CD14-positive monocyte (primary cell): Measurements from ENCODE around the gene GPR75. TPM values are rescaled to one million over a fixed set of nuclear protein-coding genes. Genes with fewer than 3 reads are reported as not detected.

ENCODE experiments used
- DNase-seq, 3 donors: peaks; one replicate each; pipeline ENCODE4 v3.0.0-alpha.2; 2011 to 2022
- H2AFZ ChIP-seq: 2 replicates; pipeline ENCODE4 v1.6.0; 2012; ENCODE audit warnings: mild to moderate bottlenecking, low read depth, low read length, inconsistent platforms; ENCODE audit not compliant: insufficient read depth, poor library complexity, severe bottlenecking
- H3K27ac ChIP-seq, 2 donors: 1 replicate in 1 of 2; 2 replicates in 1 of 2; pipeline ENCODE4 v1.5.1; 2012 to 2013; ENCODE audit warnings: low read length in 2 of 2, control low read depth in 1 of 2, inconsistent platforms in 1 of 2, low read depth in 1 of 2, mild to moderate bottlenecking in 1 of 2
- H3K27me3 ChIP-seq, 2 donors: one replicate each; pipeline versions ENCODE4 v1.6.0 to v1.6.1; 2011 to 2013; ENCODE audit warnings: low read length in 2 of 2; ENCODE audit not compliant: control insufficient read depth in 2 of 2, insufficient read depth in 2 of 2
- H3K36me3 ChIP-seq, 2 donors: replicated peaks in 1 of 2; 1 replicate in 1 of 2; 2 replicates in 1 of 2; pipeline versions ENCODE4 v1.5.1 to v1.6.1; 2012 to 2013; ENCODE audit warnings: low read length in 2 of 2, control low read depth in 1 of 2, inconsistent platforms in 1 of 2, mild to moderate bottlenecking in 1 of 2; ENCODE audit not compliant: insufficient read depth in 2 of 2, control insufficient read depth in 1 of 2
- H3K4me1 ChIP-seq, 2 donors: 1 replicate in 1 of 2; 2 replicates in 1 of 2; pipeline versions ENCODE4 v1.5.1 to v1.6.1; 2012 to 2013; ENCODE audit warnings: low read length in 2 of 2, control low read depth in 1 of 2, inconsistent platforms in 1 of 2, mild to moderate bottlenecking in 1 of 2, moderate library complexity in 1 of 2; ENCODE audit not compliant: insufficient read depth in 2 of 2, control insufficient read depth in 1 of 2
- H3K4me2 ChIP-seq: replicated peaks from 2 replicates; pipeline ENCODE3; 2012; ENCODE audit warnings: low read length, moderate library complexity, mild to moderate bottlenecking; ENCODE audit not compliant: poor library complexity, severe bottlenecking; ENCODE audit errors: extremely low read depth
- H3K4me3 ChIP-seq, 3 experiments: fragments of 200-600 bp in 1 of 3; sonication (generic) in 1 of 3; replicated peaks in 1 of 3; 1 replicate in 2 of 3; 2 replicates in 1 of 3; pipeline ENCODE4 v1.5.1; 2011 to 2013; ENCODE audit warnings: low read length in 3 of 3, mild to moderate bottlenecking in 3 of 3, control low read depth in 2 of 3, low read depth in 2 of 3, inconsistent platforms in 1 of 3, moderate library complexity in 1 of 3
- H3K79me2 ChIP-seq: 2 replicates; pipeline ENCODE4 v1.6.0; 2012; ENCODE audit warnings: mild to moderate bottlenecking, control low read depth, inconsistent platforms, low read length, moderate library complexity; ENCODE audit not compliant: insufficient read depth
- H3K9ac ChIP-seq: 2 replicates; pipeline ENCODE4 v1.6.0; 2017; ENCODE audit warnings: low read length, mild to moderate bottlenecking; ENCODE audit not compliant: insufficient read depth, poor library complexity, severe bottlenecking
- H3K9me3 ChIP-seq, 2 donors: replicated peaks in 1 of 2; 1 replicate in 1 of 2; 2 replicates in 1 of 2; pipeline versions ENCODE4 v1.5.1 to v1.6.1; 2012 to 2013; ENCODE audit warnings: low read length in 2 of 2, control low read depth in 1 of 2; ENCODE audit not compliant: control insufficient read depth in 1 of 2, insufficient read depth in 1 of 2
- H4K20me1 ChIP-seq: 2 replicates; pipeline ENCODE4 v1.6.0; 2012; ENCODE audit warnings: mild to moderate bottlenecking, low read length, control low read depth, moderate library complexity; ENCODE audit not compliant: insufficient read depth
- H3K27ac Mint-ChIP-seq, 7 donors: one replicate each; pipeline ENCODE4 v1.8.0; 2020; ENCODE audit warnings: mild to moderate bottlenecking in 7 of 7, mixed read lengths in 7 of 7, moderate library complexity in 6 of 7, inconsistent platforms in 2 of 7
- H3K27me3 Mint-ChIP-seq, 3 donors: one replicate each; pipeline ENCODE4 v1.8.0; 2021 to 2022; ENCODE audit warnings: low read depth in 3 of 3, mild to moderate bottlenecking in 3 of 3, mixed read lengths in 3 of 3, moderate library complexity in 3 of 3, inconsistent platforms in 1 of 3
- H3K36me3 Mint-ChIP-seq, 2 donors: one replicate each; pipeline ENCODE4 v1.8.0; 2020; ENCODE audit warnings: mixed read lengths in 2 of 2, inconsistent platforms in 1 of 2, mild to moderate bottlenecking in 1 of 2
- H3K4me1 Mint-ChIP-seq: one replicate; pipeline ENCODE4 v1.8.0; 2020; ENCODE audit warnings: mild to moderate bottlenecking, mixed read lengths
- H3K4me3 Mint-ChIP-seq, 2 donors: one replicate each; pipeline ENCODE4 v1.8.0; 2020; ENCODE audit warnings: mild to moderate bottlenecking in 2 of 2, mixed read lengths in 2 of 2, moderate library complexity in 1 of 2
- H3K9me3 Mint-ChIP-seq, 7 donors: one replicate each; pipeline ENCODE4 v1.8.0; 2020 to 2022; ENCODE audit warnings: mixed read lengths in 7 of 7, mild to moderate bottlenecking in 6 of 7, moderate library complexity in 6 of 7, inconsistent platforms in 2 of 7
- CTCF ChIP-seq: fragments of 200-600 bp; IDR thresholded peaks from one replicate; pipeline ENCODE4 v1.8.0; 2022; ENCODE audit warnings: antibody characterized with exemption, mild to moderate bottlenecking
- WGBS: methylation state at CpG from one replicate; pipeline ENCODE4 v1.1.5; 2013; ENCODE audit warnings: missing lambda C conversion rate; ENCODE audit not compliant: insufficient coverage; 5-methylcytosine and 5-hydroxymethylcytosine counted together
- intact Hi-C, 2 donors: fragments of 100-400 bp; cut with micrococcal nuclease; formaldehyde crosslinking; loops; one replicate each; pipeline versions ENCODE4 v1.15.0 to v1.15.1; 2023
- polyA plus RNA-seq, 3 donors: library from polyadenylated mRNA; depleted of rRNA in 1 of 3; unstranded in 2 of 3; stranded (reverse) in 1 of 3; fragments of 300-500 nt in 2 of 3; fragments of >200 nt in 1 of 3; fragmentation: Illumina TruSeq in 2 of 3; gene quantifications; 1 replicate in 2 of 3; 2 replicates in 1 of 3; pipeline ENCODE4 v1.2.3, GENCODE V29; 2012 to 2021
- small RNA-seq: library from RNA; depleted of rRNA; stranded (forward); fragments of <200 nt; gene quantifications from one replicate; pipeline ENCODE3, GENCODE V24; 2012; ENCODE audit warnings: low read depth; ENCODE audit not compliant: insufficient read length

GPR75 gene
- polyA plus RNA-seq, 3 donors, result 2.2 TPM; not detected in 2

- Mint-ChIP-seq H3K36me3 (peaks cover 75 to 84% of the 10 kb centered on the region in 2 donors), H3K27me3 (peaks cover 0 to 2% (median 2%) of the 10 kb centered on the region in 3 donors), H3K9me3 (no peaks in the 10 kb centered on the region), H3K4me1 (no peaks in the 10 kb centered on the region), H3K4me3 (no peak overlapping the region), H3K27ac (peak overlapping the region in 1 of 7 donors; percentile 4)
- H3K4me2 ChIP-seq, result no peak overlapping the region
- intact Hi-C loops, result no loop called here
- DNase-seq, result no peak
- no peaks in the 10 kb centered on the region for H3K9me3 ChIP-seq
- H3K4me1 ChIP-seq, result no peaks in the 10 kb centered on the region
- peaks cover 91 to 96% of the 10 kb centered on the region in 2 donors for H3K36me3 ChIP-seq
- H3K4me3 ChIP-seq, result no peak overlapping the region
- no peaks in the 10 kb centered on the region for H3K79me2 ChIP-seq
- H2AFZ ChIP-seq, result no peak overlapping the region
- TF ChIP-seq CTCF, result no peak
- H4K20me1 ChIP-seq, result no peaks in the 10 kb centered on the region
- H3K9ac ChIP-seq, result no peak overlapping the region
- H3K27ac ChIP-seq, result no peak overlapping the region
- no CpG with 5 or more reads among the region's 3 CpGs for WGBS
- no peaks in the 10 kb centered on the region for H3K27me3 ChIP-seq
Observed at GRCh38 chr2:53811601-53812000, 48.2 kb downstream of the GPR75 start.

Small RNA genes within 50 kb of the gene (small RNA-seq; reads per million reads assigned to genes)
- not detected for gene MIR3682

Other genes with a start within 250 kb of the GPR75 start
- under 1 TPM; 0.07 to 0.40 (median 0.20) TPM for gene CHAC2, start 92.2 kb downstream of the GPR75 start, polyA plus RNA-seq
- 10 to 100 TPM in 1 of 3 donors, 1 to 10 TPM in 2; 6.7 to 14.9 (median 8.1) TPM for gene ASB3, start 73.0 kb downstream of the GPR75 start, polyA plus RNA-seq
- 10 to 100 TPM; 11.4 to 23.8 (median 23.7) TPM for gene ERLEC1, start 72.9 kb downstream of the GPR75 start, polyA plus RNA-seq
- gene PSME4, start 111.0 kb upstream of the GPR75 start, polyA plus RNA-seq, result 10 to 100 TPM in 1 of 3 donors, 1 to 10 TPM in 2; 2.1 to 17.7 (median 3.1) TPM